ENCODE data around the gene KIAA1328.

DNA sequence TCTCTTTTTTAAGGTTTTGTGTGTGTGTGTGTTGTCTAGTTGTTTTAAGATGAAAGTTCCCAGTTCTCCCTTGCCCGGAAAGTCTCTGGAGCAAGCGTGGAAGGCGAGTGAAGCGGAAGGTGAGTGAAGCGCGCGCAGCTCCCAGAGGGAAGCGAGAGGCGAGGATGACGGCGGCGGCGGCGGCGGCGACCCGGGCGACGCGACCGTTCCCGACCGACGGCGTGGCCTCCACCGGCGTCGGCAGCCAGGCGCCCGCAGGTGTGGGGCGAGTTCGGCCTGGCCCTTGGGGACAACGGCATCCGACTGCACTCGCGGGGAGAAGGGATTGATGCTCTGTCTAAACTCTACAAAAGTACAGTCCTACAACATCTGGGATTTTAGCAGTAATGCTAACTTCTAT, 414.8 kb downstream of the KIAA1328 start:
- no peak for TF ChIP-seq POLR2AphosphoS5 (IDR thresholded peaks at IDR 0.05; ENCODE audit: low read depth)
- TF ChIP-seq, protein P1, sequence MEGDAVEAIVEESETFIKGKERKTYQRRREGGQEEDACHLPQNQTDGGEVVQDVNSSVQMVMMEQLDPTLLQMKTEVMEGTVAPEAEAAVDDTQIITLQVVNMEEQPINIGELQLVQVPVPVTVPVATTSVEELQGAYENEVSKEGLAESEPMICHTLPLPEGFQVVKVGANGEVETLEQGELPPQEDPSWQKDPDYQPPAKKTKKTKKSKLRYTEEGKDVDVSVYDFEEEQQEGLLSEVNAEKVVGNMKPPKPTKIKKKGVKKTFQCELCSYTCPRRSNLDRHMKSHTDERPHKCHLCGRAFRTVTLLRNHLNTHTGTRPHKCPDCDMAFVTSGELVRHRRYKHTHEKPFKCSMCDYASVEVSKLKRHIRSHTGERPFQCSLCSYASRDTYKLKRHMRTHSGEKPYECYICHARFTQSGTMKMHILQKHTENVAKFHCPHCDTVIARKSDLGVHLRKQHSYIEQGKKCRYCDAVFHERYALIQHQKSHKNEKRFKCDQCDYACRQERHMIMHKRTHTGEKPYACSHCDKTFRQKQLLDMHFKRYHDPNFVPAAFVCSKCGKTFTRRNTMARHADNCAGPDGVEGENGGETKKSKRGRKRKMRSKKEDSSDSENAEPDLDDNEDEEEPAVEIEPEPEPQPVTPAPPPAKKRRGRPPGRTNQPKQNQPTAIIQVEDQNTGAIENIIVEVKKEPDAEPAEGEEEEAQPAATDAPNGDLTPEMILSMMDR (IDR thresholded peaks at IDR 0.05; ENCODE audit: insufficient read depth, low read length) = no peak
- TF ChIP-seq, protein P2, sequence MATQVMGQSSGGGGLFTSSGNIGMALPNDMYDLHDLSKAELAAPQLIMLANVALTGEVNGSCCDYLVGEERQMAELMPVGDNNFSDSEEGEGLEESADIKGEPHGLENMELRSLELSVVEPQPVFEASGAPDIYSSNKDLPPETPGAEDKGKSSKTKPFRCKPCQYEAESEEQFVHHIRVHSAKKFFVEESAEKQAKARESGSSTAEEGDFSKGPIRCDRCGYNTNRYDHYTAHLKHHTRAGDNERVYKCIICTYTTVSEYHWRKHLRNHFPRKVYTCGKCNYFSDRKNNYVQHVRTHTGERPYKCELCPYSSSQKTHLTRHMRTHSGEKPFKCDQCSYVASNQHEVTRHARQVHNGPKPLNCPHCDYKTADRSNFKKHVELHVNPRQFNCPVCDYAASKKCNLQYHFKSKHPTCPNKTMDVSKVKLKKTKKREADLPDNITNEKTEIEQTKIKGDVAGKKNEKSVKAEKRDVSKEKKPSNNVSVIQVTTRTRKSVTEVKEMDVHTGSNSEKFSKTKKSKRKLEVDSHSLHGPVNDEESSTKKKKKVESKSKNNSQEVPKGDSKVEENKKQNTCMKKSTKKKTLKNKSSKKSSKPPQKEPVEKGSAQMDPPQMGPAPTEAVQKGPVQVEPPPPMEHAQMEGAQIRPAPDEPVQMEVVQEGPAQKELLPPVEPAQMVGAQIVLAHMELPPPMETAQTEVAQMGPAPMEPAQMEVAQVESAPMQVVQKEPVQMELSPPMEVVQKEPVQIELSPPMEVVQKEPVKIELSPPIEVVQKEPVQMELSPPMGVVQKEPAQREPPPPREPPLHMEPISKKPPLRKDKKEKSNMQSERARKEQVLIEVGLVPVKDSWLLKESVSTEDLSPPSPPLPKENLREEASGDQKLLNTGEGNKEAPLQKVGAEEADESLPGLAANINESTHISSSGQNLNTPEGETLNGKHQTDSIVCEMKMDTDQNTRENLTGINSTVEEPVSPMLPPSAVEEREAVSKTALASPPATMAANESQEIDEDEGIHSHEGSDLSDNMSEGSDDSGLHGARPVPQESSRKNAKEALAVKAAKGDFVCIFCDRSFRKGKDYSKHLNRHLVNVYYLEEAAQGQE (IDR thresholded peaks at IDR 0.05; ENCODE audit: insufficient replicate concordance, low read depth) = no peak
- TF ChIP-seq SPI1 (IDR thresholded peaks at IDR 0.05; ENCODE audit: borderline replicate concordance, low read depth) = no peak
- no peak for TF ChIP-seq GABPA (IDR thresholded peaks at IDR 0.05; ENCODE audit: low read depth)
